Stimulated activated CD4-positive, alpha-beta T cell treated with anti-CD3 and anti-CD28 coated beads, Interleukin-2, amount 100 ng/mL, for 24 hours (primary cell): ENCODE measurements around the gene REXO1.

ENCODE experiments used
- DNase-seq, 2 donors: peaks; one replicate each; pipeline ENCODE4 v3.0.0-alpha.2; 2020

Gene REXO1

DNA sequence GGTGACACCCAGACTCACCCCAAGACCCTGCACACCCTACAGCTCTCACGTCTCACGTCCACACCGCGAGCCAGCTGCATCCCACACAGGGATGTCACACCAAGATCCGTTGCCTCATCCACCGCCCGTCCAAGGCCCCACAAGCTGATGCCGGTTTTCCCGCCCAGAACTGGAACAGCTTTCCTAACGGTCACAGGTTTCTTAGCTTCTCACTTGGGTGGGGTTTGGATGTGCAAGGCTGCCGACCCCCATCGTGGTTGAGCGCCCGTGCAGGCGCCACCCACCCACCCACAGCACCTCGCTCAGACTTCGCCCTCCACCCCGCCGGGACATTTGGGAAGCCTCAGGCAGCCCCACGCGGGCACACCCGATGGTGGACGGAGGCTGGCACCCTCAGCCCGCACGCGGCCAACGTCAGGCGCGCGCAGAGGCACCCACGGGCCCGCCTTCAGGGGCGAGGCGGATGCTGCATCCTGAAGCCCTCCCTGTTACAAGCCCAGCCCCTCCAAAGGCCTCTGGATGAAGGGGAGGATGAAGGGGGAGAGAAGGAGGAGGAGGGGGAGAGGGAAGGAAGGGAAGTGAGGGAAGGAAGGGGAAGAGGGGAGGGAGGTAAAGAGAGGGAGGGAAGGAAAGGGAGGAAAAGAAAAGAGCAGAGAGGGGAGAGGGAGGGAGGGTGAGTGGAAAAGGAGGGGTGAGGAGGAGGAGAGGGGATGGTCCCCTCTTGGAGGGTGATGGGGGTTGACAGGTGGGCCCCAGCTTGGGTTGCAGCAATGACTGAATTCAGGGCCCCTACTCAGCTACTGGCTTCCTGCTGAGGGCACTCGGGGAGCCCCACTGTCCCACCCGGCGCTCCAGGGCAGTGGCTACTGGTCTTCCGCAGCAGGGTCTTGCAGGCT is 82.1 kb downstream of the REXO1 start:
- DNase-seq, result no peak
